GM18520 (cell line): ENCODE measurements around the gene ARHGEF26.

Experiments used
- ATAC-seq: cut with Tn5 transposase; IDR thresholded peaks from one replicate; pipeline ENCODE4 v1.9.1; 2021; ENCODE audit not compliant: unreplicated experiment

Gene ARHGEF26

GRCh38 chr3:154195620-154196356 lies 74.6 kb downstream of the ARHGEF26 start:
- ATAC-seq: no peak

- no peak for ATAC-seq
Observed at GRCh38 chr3:154197751-154198150, 76.6 kb downstream of the ARHGEF26 start.

GRCh38 chr3:154209499-154209898 lies 88.3 kb downstream of the ARHGEF26 start:
- ATAC-seq: no peak

GRCh38 chr3:154210986-154211385 lies 89.8 kb downstream of the ARHGEF26 start:
- ATAC-seq: no peak

GRCh38 chr3:154214306-154214705 lies 93.1 kb downstream of the ARHGEF26 start:
- ATAC-seq: no peak

- no peak for ATAC-seq
Observed at GRCh38 chr3:154217671-154218070, 96.5 kb downstream of the ARHGEF26 start.

GRCh38 chr3:154218728-154219127 lies 97.5 kb downstream of the ARHGEF26 start:
- ATAC-seq: no peak

- ATAC-seq: no peak
Observed at GRCh38 chr3:154220462-154220861, 99.3 kb downstream of the ARHGEF26 start.

GRCh38 chr3:154223519-154223918 lies 102.3 kb downstream of the ARHGEF26 start:
- no peak for ATAC-seq

- no peak for ATAC-seq
Observed at GRCh38 chr3:154224366-154224765, 103.2 kb downstream of the ARHGEF26 start.

GRCh38 chr3:154224866-154225265 lies 103.7 kb downstream of the ARHGEF26 start:
- ATAC-seq: no peak

- ATAC-seq: no peak
Observed at GRCh38 chr3:154225536-154225935, 104.3 kb downstream of the ARHGEF26 start.

- ATAC-seq: no peak
Observed at GRCh38 chr3:154227531-154227930, 106.3 kb downstream of the ARHGEF26 start.

GRCh38 chr3:154228561-154229216 lies 107.5 kb downstream of the ARHGEF26 start:
- ATAC-seq: no peak

- no peak for ATAC-seq
Observed at GRCh38 chr3:154229217-154229590, 108.0 kb downstream of the ARHGEF26 start.

- no peak for ATAC-seq
Observed at GRCh38 chr3:154235330-154235729, 114.1 kb downstream of the ARHGEF26 start.

- no peak for ATAC-seq
Observed at GRCh38 chr3:154236331-154236730, 115.1 kb downstream of the ARHGEF26 start.

GRCh38 chr3:154240235-154240634 lies 119.0 kb downstream of the ARHGEF26 start:
- no peak for ATAC-seq

GRCh38 chr3:154241496-154241895 lies 120.3 kb downstream of the ARHGEF26 start:
- no peak for ATAC-seq

GRCh38 chr3:154242766-154243165 lies 121.6 kb downstream of the ARHGEF26 start:
- no peak for ATAC-seq

- no peak for ATAC-seq
Observed at GRCh38 chr3:154243353-154243752, 122.2 kb downstream of the ARHGEF26 start.

GRCh38 chr3:154244644-154245043 lies 123.5 kb downstream of the ARHGEF26 start:
- no peak for ATAC-seq
